Endothelial cell of umbilical vein (primary cell): ENCODE data around the gene VSTM4. TPM values are rescaled to one million over a fixed set of nuclear protein-coding genes. Genes with fewer than 3 reads are reported as not detected.

Experiments used
- BruUV-seq: library from RNA; stranded (reverse); fragments of 400-500 nt; replicated peaks from 2 replicates; lab custom pipeline; 2021; lab: Mats Ljungman, UMichigan
- CTCF ChIA-PET: fragments of 300-600, 350-600 bp; sonication (Branson Sonifier 250); formaldehyde crosslinking; loops from one replicate; lab custom pipeline; 2021; ENCODE audit warnings: antibody characterized with exemption, inconsistent platforms; lab: Charles Lee
- POLR2A ChIA-PET: fragments of 300-600, 350-600 bp; sonication (Branson Sonifier 250); formaldehyde crosslinking; loops from one replicate; lab custom pipeline; 2021; ENCODE audit warnings: antibody characterized with exemption, inconsistent platforms; lab: Charles Lee
- DNase-seq: peaks from one replicate; pipeline ENCODE4 v3.0.0-alpha.2; 2011; ENCODE audit warnings: low read depth, low spot score
- FAIRE-seq: peaks from 2 replicates; lab custom pipeline; 2011; peaks lifted over from hg19 to GRCh38; lab: Jason Lieb, UNC
- H2AFZ ChIP-seq: 2 replicates; pipeline ENCODE4 v1.6.0; 2012; ENCODE audit warnings: low read depth, low read length, control low read depth, inconsistent platforms
- H3K27ac ChIP-seq: 2 replicates; pipeline ENCODE4 v1.5.1; 2011; ENCODE audit warnings: low read depth, mild to moderate bottlenecking, control low read depth, low read length, moderate library complexity; ENCODE audit not compliant: insufficient read depth
- H3K27me3 ChIP-seq, 2 experiments: 2 replicates each; pipeline versions ENCODE4 v1.6.0 to v1.6.1; 2011; ENCODE audit warnings: low read length in 2 of 2, mixed read lengths in 1 of 2; ENCODE audit not compliant: control insufficient read depth in 2 of 2, insufficient read depth in 2 of 2
- H3K36me3 ChIP-seq, 2 experiments: 2 replicates in 1 of 2; 3 replicates in 1 of 2; pipeline ENCODE4 v1.5.1; 2011; ENCODE audit warnings: low read length in 2 of 2, mild to moderate bottlenecking in 1 of 2, moderate library complexity in 1 of 2; ENCODE audit not compliant: control insufficient read depth in 2 of 2, insufficient read depth in 2 of 2; ENCODE audit errors: extremely low read depth in 1 of 2
- H3K4me1 ChIP-seq: 3 replicates; pipeline ENCODE4 v1.5.1; 2011; ENCODE audit warnings: mild to moderate bottlenecking, low read length; ENCODE audit not compliant: control insufficient read depth, insufficient read depth; ENCODE audit errors: extremely low read depth
- H3K4me2 ChIP-seq: 2 replicates; pipeline ENCODE4 v1.6.1; 2011; ENCODE audit warnings: low read length, control low read depth, mixed read lengths; ENCODE audit not compliant: insufficient read depth
- H3K4me3 ChIP-seq, 3 experiments: fragments of 200-600 bp in 1 of 3; sonication (generic), shearing (Covaris generic) in 1 of 3; replicated peaks in 1 of 3; 2 replicates each; pipeline ENCODE4 v1.5.1; 2011 to 2016; ENCODE audit warnings: control low read depth in 3 of 3, low read length in 3 of 3, mild to moderate bottlenecking in 2 of 3, inconsistent platforms in 1 of 3, low read depth in 1 of 3, moderate library complexity in 1 of 3; ENCODE audit not compliant: insufficient read depth in 1 of 3
- H3K79me2 ChIP-seq: 2 replicates; pipeline ENCODE4 v1.6.0; 2012; ENCODE audit warnings: low read length, inconsistent platforms; ENCODE audit not compliant: control insufficient read depth, insufficient read depth
- H3K9ac ChIP-seq: replicated peaks from 2 replicates; pipeline ENCODE3; 2011; ENCODE audit warnings: low read length, control low read depth; ENCODE audit not compliant: insufficient read depth; ENCODE audit errors: extremely low read depth
- H3K9me1 ChIP-seq: replicated peaks from 3 replicates; pipeline ENCODE4 v1.6.0; 2011; ENCODE audit warnings: mild to moderate bottlenecking, low read length; ENCODE audit not compliant: control insufficient read depth, insufficient read depth; ENCODE audit errors: extremely low read depth
- H3K9me3 ChIP-seq: replicated peaks from 2 replicates; pipeline ENCODE4 v1.5.1; 2012; ENCODE audit warnings: low read length, inconsistent platforms; ENCODE audit not compliant: control insufficient read depth, insufficient read depth
- H4K20me1 ChIP-seq: replicated peaks from 2 replicates; pipeline ENCODE3; 2011; ENCODE audit warnings: mild to moderate bottlenecking, low read length; ENCODE audit not compliant: control insufficient read depth, insufficient read depth; ENCODE audit errors: extremely low read depth
- EZH2 ChIP-seq: IDR thresholded peaks from 2 replicates; pipeline ENCODE4 v1.6.1; 2012; ENCODE audit warnings: borderline replicate concordance, low read depth, mild to moderate bottlenecking, moderate library complexity, low read length, inconsistent platforms; ENCODE audit not compliant: severe bottlenecking
- FOS ChIP-seq: IDR thresholded peaks from 2 replicates; pipeline ENCODE4 v1.6.1; 2011; ENCODE audit warnings: mild to moderate bottlenecking, low read length, moderate library complexity, borderline replicate concordance; ENCODE audit not compliant: insufficient read depth
- GATA2 ChIP-seq: IDR thresholded peaks from 2 replicates; pipeline ENCODE4 v1.7.0; 2011; ENCODE audit warnings: low read depth, mild to moderate bottlenecking, moderate library complexity, mixed read lengths, low read length; ENCODE audit not compliant: insufficient read length, insufficient read depth
- MYC ChIP-seq: IDR thresholded peaks from one replicate; pipeline ENCODE4 v1.6.1; 2011; ENCODE audit warnings: mild to moderate bottlenecking, low read depth, low read length
- POLR2A ChIP-seq: IDR thresholded peaks from 2 replicates; pipeline ENCODE4 v1.6.1; 2012; ENCODE audit warnings: low read depth, mild to moderate bottlenecking, control low read depth, low read length
- POLR2AphosphoS5 ChIP-seq: IDR thresholded peaks from 2 replicates; pipeline ENCODE4 v1.6.1; 2012; ENCODE audit warnings: low read depth, mild to moderate bottlenecking, control low read depth, low read length, moderate library complexity; ENCODE audit not compliant: insufficient read depth
- dilution Hi-C: fragments of 300-500 bp; cut with MboI; formaldehyde crosslinking; loops from one replicate; pipeline ENCODE4 v1.15.0; 2019; ENCODE audit warnings: low sequenced_read_pairs; ENCODE audit not compliant: extremely low pct_ligation_motif_present
- intact Hi-C: fragments of 100-400 bp; cut with micrococcal nuclease; formaldehyde crosslinking; loops from one replicate; pipeline ENCODE4 v1.10.0; 2022
- polyA plus RNA-seq, 4 experiments: library from polyadenylated mRNA; depleted of rRNA in 3 of 4; stranded (reverse) in 3 of 4; unstranded in 1 of 4; fragments of >200 nt; gene quantifications; 2 replicates each; pipeline versions ENCODE4 v1.2.1 to v1.2.3, GENCODE V29; 2011 to 2012; ENCODE audit warnings: missing spikeins in 1 of 4
- total RNA-seq: library from RNA; stranded (reverse); gene quantifications from 2 replicates; pipeline ENCODE4 v1.2.3, GENCODE V29; 2021
- TF ChIP-seq, protein P1 (sequence below): IDR thresholded peaks from 2 replicates; pipeline ENCODE4 v1.6.1; 2011; ENCODE audit not compliant: insufficient read depth, insufficient read length
- TF ChIP-seq, protein P2 (sequence below), 2 donors: IDR thresholded peaks; 1 replicate in 1 of 2; 2 replicates in 1 of 2; pipeline ENCODE4 v1.5.1; 2011; ENCODE audit warnings: low read length in 2 of 2, mild to moderate bottlenecking in 2 of 2, moderate library complexity in 2 of 2, control low read depth in 1 of 2, inconsistent platforms in 1 of 2, low read depth in 1 of 2; ENCODE audit not compliant: insufficient read depth in 1 of 2; ENCODE audit errors: extremely low read depth in 1 of 2

VSTM4 gene
- total and polyA plus RNA-seq, 2 donors (not counting 3 experiments of a cell fraction or from before 2014, with no cell fraction given), result 0.07 TPM

DNA sequence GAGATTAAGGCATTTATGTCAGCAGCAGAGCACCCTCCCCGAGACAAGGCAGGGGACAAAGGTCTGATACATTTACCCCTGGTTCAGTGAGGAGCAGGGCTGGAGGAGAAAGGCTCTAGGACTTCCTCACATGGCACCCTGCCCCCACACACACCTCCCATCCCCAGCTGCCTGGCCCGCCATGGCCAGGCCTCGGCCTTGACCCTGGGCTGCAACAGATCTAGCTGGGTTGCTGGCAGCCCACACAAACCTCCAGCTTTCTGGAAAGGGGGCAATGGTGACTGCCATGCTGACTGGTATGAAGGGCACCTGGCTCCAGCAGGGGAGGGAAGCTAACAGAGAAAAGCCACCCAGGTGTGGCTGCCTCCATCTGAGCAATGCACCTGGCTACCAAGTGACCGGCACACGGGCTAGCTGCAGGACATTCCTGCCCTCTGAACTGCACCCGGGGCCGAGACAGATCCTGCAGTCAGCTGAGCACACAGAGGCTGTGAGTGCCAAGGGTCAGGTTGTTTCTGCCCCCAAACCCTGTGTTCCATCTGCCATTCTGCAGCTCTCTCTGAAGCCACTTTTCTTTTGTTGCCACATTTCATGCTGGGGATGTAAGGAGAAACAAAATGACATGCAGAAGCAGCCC is 89.9 kb downstream of the VSTM4 start:
- Histone ChIP-seq H3K79me2 (no peaks in the 10 kb centered on the region), H3K4me3 (no peak overlapping the region), H3K27me3 (no peaks in the 10 kb centered on the region), H2AFZ (no peak overlapping the region), H3K36me3 (no peaks in the 10 kb centered on the region), H3K4me2 (no peak overlapping the region), H3K4me1 (no peaks in the 10 kb centered on the region), H3K9me3 (no peaks in the 10 kb centered on the region), H3K27ac (no peak overlapping the region), H4K20me1 (no peaks in the 10 kb centered on the region), H3K9ac (no peak overlapping the region), H3K9me1 (no peaks in the 10 kb centered on the region)
- intact Hi-C loops (no loop called here), dilution Hi-C loops (no loop called here)
- no peak for DNase-seq
- no peak for FAIRE-seq
- TF ChIP-seq FOS, result no peak
- TF ChIP-seq MYC, result no peak
- no peak for TF ChIP-seq EZH2
- TF ChIP-seq, protein P1, sequence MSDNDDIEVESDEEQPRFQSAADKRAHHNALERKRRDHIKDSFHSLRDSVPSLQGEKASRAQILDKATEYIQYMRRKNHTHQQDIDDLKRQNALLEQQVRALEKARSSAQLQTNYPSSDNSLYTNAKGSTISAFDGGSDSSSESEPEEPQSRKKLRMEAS, result no peak
- no peak for TF ChIP-seq POLR2AphosphoS5
- no peak for TF ChIP-seq POLR2A
- no peak for TF ChIP-seq GATA2
- TF ChIP-seq, protein P2, sequence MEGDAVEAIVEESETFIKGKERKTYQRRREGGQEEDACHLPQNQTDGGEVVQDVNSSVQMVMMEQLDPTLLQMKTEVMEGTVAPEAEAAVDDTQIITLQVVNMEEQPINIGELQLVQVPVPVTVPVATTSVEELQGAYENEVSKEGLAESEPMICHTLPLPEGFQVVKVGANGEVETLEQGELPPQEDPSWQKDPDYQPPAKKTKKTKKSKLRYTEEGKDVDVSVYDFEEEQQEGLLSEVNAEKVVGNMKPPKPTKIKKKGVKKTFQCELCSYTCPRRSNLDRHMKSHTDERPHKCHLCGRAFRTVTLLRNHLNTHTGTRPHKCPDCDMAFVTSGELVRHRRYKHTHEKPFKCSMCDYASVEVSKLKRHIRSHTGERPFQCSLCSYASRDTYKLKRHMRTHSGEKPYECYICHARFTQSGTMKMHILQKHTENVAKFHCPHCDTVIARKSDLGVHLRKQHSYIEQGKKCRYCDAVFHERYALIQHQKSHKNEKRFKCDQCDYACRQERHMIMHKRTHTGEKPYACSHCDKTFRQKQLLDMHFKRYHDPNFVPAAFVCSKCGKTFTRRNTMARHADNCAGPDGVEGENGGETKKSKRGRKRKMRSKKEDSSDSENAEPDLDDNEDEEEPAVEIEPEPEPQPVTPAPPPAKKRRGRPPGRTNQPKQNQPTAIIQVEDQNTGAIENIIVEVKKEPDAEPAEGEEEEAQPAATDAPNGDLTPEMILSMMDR (IDR thresholded peaks at IDR 0.05; ENCODE audit: extremely low read depth in 1 of 2, insufficient read depth in 1 of 2, low read depth in 1 of 2, low read length in 2 of 2), result no peak
- ChIA-PET CTCF (interaction anchor here (0.8 kb wide), 1 partner anchor 10 kb away, joined by 3 read pairs; no protein-coding TSS in a partner anchor), POLR2A (no interaction called here)
- BruUV-seq, result no TSS peak
